Measurements from ENCODE around the gene SLC5A12.

The SLC5A12 gene

GRCh38 chr11:26721948-26722475 is at the start of gene SLC5A12:
SLC5A12 (minus strand) TSS chr11:26722060; CDS start chr11:26721714, 346 bp downstream.
- no peak for TF ChIP-seq CTCF (IDR thresholded peaks at IDR 0.05; ENCODE audit: low read depth, low read length)
- in situ Hi-C loops (cut with HindIII; ENCODE audit: low sequenced_read_pairs) = no loop called here
- H3K4me3 ChIP-seq (ENCODE audit: low read depth, low read length) = no peak within 1 kb of the TSS
- DNase-seq (ENCODE audit: low read depth, low spot score) = no peak

- no peak for DNase-seq (ENCODE audit: low read depth, low spot score)
- H3K4me3 ChIP-seq (ENCODE audit: low read depth, low read length) = no peak overlapping the region
- TF ChIP-seq CTCF (IDR thresholded peaks at IDR 0.05; ENCODE audit: low read depth, low read length) = no peak
- in situ Hi-C loops (cut with HindIII; ENCODE audit: low sequenced_read_pairs) = no loop called here
Measured at GRCh38 chr11:26769027-26769426, 47.2 kb upstream of the SLC5A12 start.

- in situ Hi-C loops (cut with HindIII; ENCODE audit: low sequenced_read_pairs) = no loop called here
- H3K4me3 ChIP-seq (ENCODE audit: low read depth, low read length) = no peak overlapping the region
- no peak for TF ChIP-seq CTCF (IDR thresholded peaks at IDR 0.05; ENCODE audit: low read depth, low read length)
- DNase-seq (ENCODE audit: low read depth, low spot score) = peak; percentile 8
Measured at GRCh38 chr11:26767060-26767459, 45.2 kb upstream of the SLC5A12 start.

- no peak for DNase-seq (ENCODE audit: low read depth, low spot score)
- no peak for TF ChIP-seq CTCF (IDR thresholded peaks at IDR 0.05; ENCODE audit: low read depth, low read length)
- in situ Hi-C loops (cut with HindIII; ENCODE audit: low sequenced_read_pairs) = no loop called here
- H3K4me3 ChIP-seq (ENCODE audit: low read depth, low read length) = no peak overlapping the region
Measured at GRCh38 chr11:26765323-26765722, 43.5 kb upstream of the SLC5A12 start.

- no peak overlapping the region for H3K4me3 ChIP-seq (ENCODE audit: low read depth, low read length)
- in situ Hi-C loops (cut with HindIII; ENCODE audit: low sequenced_read_pairs) = no loop called here
- DNase-seq (ENCODE audit: low read depth, low spot score) = no peak
- no peak for TF ChIP-seq CTCF (IDR thresholded peaks at IDR 0.05; ENCODE audit: low read depth, low read length)
Measured at GRCh38 chr11:26764825-26765224, 43.0 kb upstream of the SLC5A12 start.

GRCh38 chr11:26764315-26764714 is 42.5 kb upstream of the SLC5A12 start:
- H3K4me3 ChIP-seq (ENCODE audit: low read depth, low read length) = no peak overlapping the region
- no peak for DNase-seq (ENCODE audit: low read depth, low spot score)
- in situ Hi-C loops (cut with HindIII; ENCODE audit: low sequenced_read_pairs) = no loop called here
- TF ChIP-seq CTCF (IDR thresholded peaks at IDR 0.05; ENCODE audit: low read depth, low read length) = no peak

- TF ChIP-seq CTCF (IDR thresholded peaks at IDR 0.05; ENCODE audit: low read depth, low read length) = no peak
- in situ Hi-C loops (cut with HindIII; ENCODE audit: low sequenced_read_pairs) = no loop called here
- no peak overlapping the region for H3K4me3 ChIP-seq (ENCODE audit: low read depth, low read length)
- no peak for DNase-seq (ENCODE audit: low read depth, low spot score)
Measured at GRCh38 chr11:26762089-26762488, 40.2 kb upstream of the SLC5A12 start.
